Hematopoietic multipotent progenitor cell treated with erythropoietin and hydrocortisone succinate and interleukin-3 and kit ligand, for 4 days (in vitro differentiated cells): ENCODE results near the gene HSPA12B.

Source experiments
- DNase-seq: peaks from one replicate; pipeline ENCODE4 v3.0.0-alpha.2; 2015

Gene HSPA12B

GRCh38 chr20:3749087-3749688 lies 16.7 kb downstream of the HSPA12B start:
- no peak for DNase-seq

GRCh38 chr20:3749689-3750531 lies 17.4 kb downstream of the HSPA12B start:
- DNase-seq, result peak; percentile 73

- DNase-seq, result no peak
Observed at GRCh38 chr20:3751305-3751674, 18.8 kb downstream of the HSPA12B start.

- peak; percentile 97 for DNase-seq
Observed at GRCh38 chr20:3751675-3752385, 19.3 kb downstream of the HSPA12B start.

GRCh38 chr20:3752386-3752759 lies 19.9 kb downstream of the HSPA12B start:
- no peak for DNase-seq

GRCh38 chr20:3753098-3753497 lies 20.6 kb downstream of the HSPA12B start:
- DNase-seq, result peak; percentile 89

- DNase-seq, result no peak
Observed at GRCh38 chr20:3753501-3754275, 21.2 kb downstream of the HSPA12B start.

GRCh38 chr20:3754276-3754630 lies 21.8 kb downstream of the HSPA12B start:
- DNase-seq, result no peak

- DNase-seq, result no peak
Observed at GRCh38 chr20:3755269-3755668, 22.8 kb downstream of the HSPA12B start.

- no peak for DNase-seq
Observed at GRCh38 chr20:3755814-3756480, 23.5 kb downstream of the HSPA12B start.

- no peak for DNase-seq
Observed at GRCh38 chr20:3757268-3757667, 24.8 kb downstream of the HSPA12B start.

GRCh38 chr20:3758566-3758965 lies 26.1 kb downstream of the HSPA12B start:
- DNase-seq, result no peak

- DNase-seq, result no peak
Observed at GRCh38 chr20:3759316-3759823, 26.9 kb downstream of the HSPA12B start.

GRCh38 chr20:3759884-3760283 lies 27.4 kb downstream of the HSPA12B start:
- DNase-seq, result no peak

GRCh38 chr20:3760655-3761348 lies 28.3 kb downstream of the HSPA12B start:
- DNase-seq, result no peak

- peak; percentile 49 for DNase-seq
Observed at GRCh38 chr20:3763671-3764601, 31.5 kb downstream of the HSPA12B start.

GRCh38 chr20:3764659-3765058 lies 32.2 kb downstream of the HSPA12B start:
- DNase-seq, result no peak

GRCh38 chr20:3765171-3765882 lies 32.8 kb downstream of the HSPA12B start:
- DNase-seq, result no peak

GRCh38 chr20:3766422-3767109 lies 34.1 kb downstream of the HSPA12B start:
- DNase-seq, result no peak

GRCh38 chr20:3767110-3767426 lies 34.6 kb downstream of the HSPA12B start:
- DNase-seq, result peak; percentile 72
